ENCODE data around the gene COBL. TPM values are rescaled to one million over a fixed set of nuclear protein-coding genes. Genes with fewer than 3 reads are reported as not detected.

Gene COBL
- total and polyA plus RNA-seq, 10 of the 15 experiments (the other 5 are each of a cell fraction or from before 2014, with no cell fraction given) = 0.21 TPM; not detected in 9

DNA sequence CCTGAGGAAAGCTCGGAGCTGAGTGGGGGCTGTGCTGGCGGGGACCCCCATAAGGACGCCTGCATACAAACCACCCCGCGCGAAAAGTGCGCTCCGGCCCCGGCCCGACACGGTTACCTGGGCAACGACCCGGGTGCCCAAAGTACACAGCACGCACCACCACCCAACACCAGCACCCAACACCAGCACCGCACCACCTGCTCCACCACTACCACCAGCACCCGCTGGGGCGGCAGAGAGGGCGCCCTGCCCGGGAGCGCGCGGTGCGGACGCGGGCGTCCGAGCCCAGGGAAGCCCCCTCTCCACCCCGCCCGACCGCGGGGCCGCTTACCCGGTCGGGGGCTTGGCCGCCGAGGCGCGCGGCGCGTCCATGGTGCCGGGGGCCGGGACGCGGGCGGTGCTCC lies 345 bp downstream of the COBL start (continued):
- TF ChIP-seq ASH2L (IDR thresholded peaks at IDR 0.05; ENCODE audit: borderline replicate concordance, low read depth) = no peak
- no peak for TF ChIP-seq GATAD2B (conservative IDR thresholded peaks at IDR 0.05; ENCODE audit: low read depth)

DNA sequence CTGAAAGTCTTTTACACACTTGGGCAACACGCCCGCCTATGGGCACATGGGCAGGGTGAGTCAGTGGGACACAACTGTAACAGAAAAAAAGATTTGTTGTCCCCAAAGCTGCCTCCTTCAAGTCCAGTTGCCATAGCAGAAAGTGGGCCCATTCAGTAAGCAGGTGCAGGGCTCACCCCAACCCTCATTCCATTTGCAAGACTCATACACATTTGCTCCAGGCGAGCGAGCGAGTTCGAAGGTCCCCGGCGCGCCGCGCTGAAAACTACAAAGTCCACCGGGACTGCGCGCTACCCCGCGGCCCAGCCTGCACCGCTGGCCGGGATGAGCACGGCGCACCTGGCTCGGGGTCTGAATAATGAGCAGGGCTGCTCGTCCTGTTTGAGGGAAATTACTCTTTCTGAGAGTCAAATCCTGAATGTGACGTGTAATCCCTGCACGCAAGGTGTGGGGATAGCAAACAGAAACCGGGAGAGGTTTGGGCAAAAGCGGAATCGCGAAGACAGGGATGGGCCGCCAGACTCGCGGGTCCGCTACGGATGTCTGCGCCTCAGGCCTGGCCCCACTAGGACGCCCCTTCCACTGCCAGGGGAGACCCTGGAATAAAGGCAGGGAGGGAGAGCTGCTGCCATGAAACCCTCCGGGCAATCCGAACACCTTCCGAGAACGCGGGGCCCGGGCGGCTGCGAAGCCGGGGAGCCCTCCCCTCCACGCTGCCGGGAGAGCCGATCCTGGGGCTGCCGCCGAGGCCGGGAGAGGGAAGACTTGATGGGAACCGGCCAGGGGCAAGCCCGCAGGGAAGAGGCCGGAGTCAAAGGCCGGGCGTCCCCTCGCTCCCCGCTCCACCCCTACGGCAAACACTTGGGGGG lies 982 bp downstream of the COBL start:
- intact Hi-C loops (cut with micrococcal nuclease; ENCODE audit: unreplicated experiment) (no loop called here), in situ Hi-C loops (cut with MboI) (no loop called here)
- ATAC-seq (no peak), DNase-seq (ENCODE audit: low read depth, low spot score) (no peak), FAIRE-seq (no peak)
- POLR2A ChIA-PET = no interaction called here
- Histone ChIP-seq H3K9me3 (replicated peaks; ENCODE audit: control insufficient read depth, insufficient read depth, low read length) (no peaks in the 10 kb centered on the region), H3K79me2 (ENCODE audit: control insufficient read depth, insufficient read depth, low read length) (no peaks in the 10 kb centered on the region), H3K4me1 (ENCODE audit: control insufficient read depth, insufficient read depth, low read length) (no peaks in the 10 kb centered on the region), H2AFZ (ENCODE audit: control insufficient read depth, low read depth, low read length) (no peak overlapping the region), H4K20me1 (ENCODE audit: control insufficient read depth, insufficient read depth) (no peaks in the 10 kb centered on the region), H3K36me3 (ENCODE audit: control insufficient read depth in 2 of 2, insufficient read depth in 2 of 2, low read length in 1 of 2) (no peaks in the 10 kb centered on the region), H3K4me2 (ENCODE audit: control insufficient read depth, insufficient read depth) (no peak overlapping the region), H3K27ac (ENCODE audit: control insufficient read depth, insufficient read depth) (no peak overlapping the region), H3K27me3 (replicated peaks in 1 of 2; ENCODE audit: control insufficient read depth in 2 of 2, insufficient read depth in 2 of 2, low read length in 1 of 2) (peaks cover 3% of the 10 kb centered on the region in 2 experiments; a peak in 3 of 4 replicates), H3K9ac (ENCODE audit: control insufficient read depth, insufficient read depth, low read length) (no peak overlapping the region), H3K4me3 (no peak overlapping the region)
- CTCF ChIA-PET = no interaction called here
- SMC1A ChIA-PET (ENCODE audit: uncharacterized antibody, unreplicated experiment) = no interaction called here
- RAD21 ChIA-PET (ENCODE audit: unreplicated experiment) = no interaction called here
- no TSS peak for BruUV-seq (replicated peaks)
- TF ChIP-seq SMC3 (IDR thresholded peaks at IDR 0.05; ENCODE audit: borderline replicate concordance, low read length) (no peak), CBX3 (IDR thresholded peaks at IDR 0.05; ENCODE audit: borderline replicate concordance, low read depth) (no peak), SUZ12 (IDR thresholded peaks at IDR 0.05; ENCODE audit: unreplicated experiment) (peak; percentile 68), KLF5 (IDR thresholded peaks at IDR 0.05; ENCODE audit: partially characterized antibody) (no peak)
- TF ChIP-seq, protein P1, sequence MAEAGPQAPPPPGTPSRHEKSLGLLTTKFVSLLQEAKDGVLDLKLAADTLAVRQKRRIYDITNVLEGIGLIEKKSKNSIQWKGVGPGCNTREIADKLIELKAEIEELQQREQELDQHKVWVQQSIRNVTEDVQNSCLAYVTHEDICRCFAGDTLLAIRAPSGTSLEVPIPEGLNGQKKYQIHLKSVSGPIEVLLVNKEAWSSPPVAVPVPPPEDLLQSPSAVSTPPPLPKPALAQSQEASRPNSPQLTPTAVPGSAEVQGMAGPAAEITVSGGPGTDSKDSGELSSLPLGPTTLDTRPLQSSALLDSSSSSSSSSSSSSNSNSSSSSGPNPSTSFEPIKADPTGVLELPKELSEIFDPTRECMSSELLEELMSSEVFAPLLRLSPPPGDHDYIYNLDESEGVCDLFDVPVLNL (IDR thresholded peaks at IDR 0.05; ENCODE audit: low read depth, low read length) = no peak
- 35% methylated on average over 56 of the region's 58 CpGs for WGBS (ENCODE audit: insufficient coverage, insufficient replicate concordance, low lambda C conversion rate, missing lambda C conversion rate)

Measured in GM12878 (cell line).